ENCODE measurements around the gene POLDIP2.

GRCh38 chr17:28298449-28298848 lies 58.9 kb downstream of the POLDIP2 start:
- TF ChIP-seq CTCF (IDR thresholded peaks at IDR 0.05), result no peak
- no peak for TF ChIP-seq POLR2A (IDR thresholded peaks at IDR 0.05)
